Gastroesophageal sphincter (tissue), 4 donors: ENCODE results near the gene FBXW8. TPM values are rescaled to one million over a fixed set of nuclear protein-coding genes. Genes with fewer than 3 reads are reported as not detected.

Experiments used
- ATAC-seq: fragments of 150-250 bp; one replicate; pipeline ENCODE4 v1.9.1; 2016; ENCODE audit warnings: mild to moderate bottlenecking, moderate library complexity
- H3K27ac ChIP-seq, 4 donors: fragments of 200-600 bp; sonication (generic) in 3 of 4; 1 replicate in 3 of 4; 2 replicates in 1 of 4; pipeline ENCODE4 v1.5.1; 2016 to 2019
- H3K27me3 ChIP-seq: fragments of 200-600 bp; sonication (generic); one replicate; pipeline ENCODE4 v1.5.1; 2019
- H3K36me3 ChIP-seq, 2 donors: fragments of 200-600 bp; sonication (generic); one replicate each; pipeline ENCODE4 v1.5.1; 2019; ENCODE audit warnings: control low read depth in 1 of 2
- H3K4me1 ChIP-seq, 3 donors: fragments of 200-600 bp; sonication (generic); 1 replicate in 2 of 3; 2 replicates in 1 of 3; pipeline ENCODE4 v1.5.1; 2016 to 2019; ENCODE audit warnings: control low read depth in 2 of 3
- H3K4me3 ChIP-seq, 2 donors: fragments of 200-600 bp; sonication (generic); one replicate each; pipeline ENCODE4 v1.5.1; 2019; ENCODE audit warnings: mild to moderate bottlenecking in 1 of 2, moderate library complexity in 1 of 2
- H3K9me3 ChIP-seq, 3 donors: fragments of 200-600 bp; sonication (generic); one replicate each; pipeline ENCODE4 v1.5.1; 2017 to 2019; ENCODE audit warnings: control low read depth in 2 of 3
- CTCF ChIP-seq, 4 experiments: fragments of 200-600 bp in 2 of 4; fragments of 450-650 bp in 2 of 4; sonication (generic) in 1 of 4; IDR thresholded peaks; one replicate each; pipeline ENCODE4 v1.5.1; 2017 to 2019; ENCODE audit warnings: antibody characterized with exemption in 4 of 4, mild to moderate bottlenecking in 2 of 4, moderate library complexity in 2 of 4
- EP300 ChIP-seq: sonication (generic); formaldehyde crosslinking; IDR thresholded peaks from one replicate; pipeline ENCODE4 v1.6.1; 2017; ENCODE audit warnings: antibody characterized with exemption, mild to moderate bottlenecking
- POLR2A ChIP-seq, 2 donors: fragments of 450-650 bp; IDR thresholded peaks; one replicate each; pipeline ENCODE4 v1.6.1; 2017; ENCODE audit warnings: antibody characterized with exemption in 2 of 2, mild to moderate bottlenecking in 2 of 2, moderate library complexity in 1 of 2
- POLR2AphosphoS5 ChIP-seq: sonication (generic); formaldehyde crosslinking; IDR thresholded peaks from one replicate; pipeline ENCODE4 v1.6.1; 2017; ENCODE audit warnings: antibody characterized with exemption
- WGBS, 2 donors: methylation state at CpG; one replicate each; pipeline ENCODE4 v1.1.5; 2018; ENCODE audit warnings: low coverage in 1 of 2; 5-methylcytosine and 5-hydroxymethylcytosine counted together
- total RNA-seq, 4 donors: library from RNA; depleted of rRNA; stranded (reverse); fragments of >200 nt; gene quantifications; one replicate each; pipeline ENCODE4 v1.1.0, GENCODE V29; 2016

The FBXW8 gene
- total RNA-seq, 4 donors from 2014 or later = 10.1 to 17.9 (median 13.7) TPM

- WGBS, 2 donors = 31 to 42% methylated on average over 6 to 12 of the region's 13 CpGs
- peaks cover 33% of the 10 kb centered on the region for H3K27me3 ChIP-seq
- no peaks in the 10 kb centered on the region for H3K9me3 ChIP-seq
- no peak overlapping the region for H3K27ac ChIP-seq
- TF ChIP-seq POLR2A (IDR thresholded peaks at IDR 0.05) = no peak
- no peak for TF ChIP-seq CTCF (IDR thresholded peaks at IDR 0.05)
- TF ChIP-seq EP300 = no peak
- peak; percentile 66 for TF ChIP-seq POLR2AphosphoS5
- no peaks in the 10 kb centered on the region for H3K36me3 ChIP-seq
- H3K4me3 ChIP-seq = no peak overlapping the region
- peaks cover 0 to 26% (median 0%) of the 10 kb centered on the region in 3 donors for H3K4me1 ChIP-seq
- peak; percentile 65 for ATAC-seq
Measured at GRCh38 chr12:116864371-116865160, 46.2 kb upstream of the FBXW8 start.

GRCh38 chr12:116867523-116867922 lies 43.2 kb upstream of the FBXW8 start:
- TF ChIP-seq POLR2AphosphoS5 = no peak
- no peak for TF ChIP-seq CTCF (IDR thresholded peaks at IDR 0.05)
- no peak for TF ChIP-seq EP300
- TF ChIP-seq POLR2A (IDR thresholded peaks at IDR 0.05) = no peak
- no peak for ATAC-seq
- no peaks in the 10 kb centered on the region for H3K36me3 ChIP-seq
- H3K27me3 ChIP-seq = peaks cover 18% of the 10 kb centered on the region
- H3K9me3 ChIP-seq = no peaks in the 10 kb centered on the region
- no peak overlapping the region for H3K27ac ChIP-seq
- 79 to 91% methylated on average over 2 of the region's 2 CpGs for WGBS, 2 donors
- H3K4me3 ChIP-seq = no peak overlapping the region
- H3K4me1 ChIP-seq = peaks cover 0 to 13% (median 0%) of the 10 kb centered on the region in 3 donors

GRCh38 chr12:116870306-116870705 lies 40.4 kb upstream of the FBXW8 start:
- H3K4me1 ChIP-seq = peaks cover 0 to under 1% (median 0%) of the 10 kb centered on the region in 3 donors
- 56 to 60% methylated on average over 1 to 4 of the region's 4 CpGs for WGBS, 2 donors
- no peak overlapping the region for H3K27ac ChIP-seq
- H3K36me3 ChIP-seq = no peaks in the 10 kb centered on the region
- ATAC-seq = no peak
- no peak for TF ChIP-seq POLR2AphosphoS5
- H3K4me3 ChIP-seq = no peak overlapping the region
- H3K9me3 ChIP-seq = peaks cover 0 to 16% (median 0%) of the 10 kb centered on the region in 3 donors
- H3K27me3 ChIP-seq = peaks cover 32% of the 10 kb centered on the region

GRCh38 chr12:116874324-116874995 lies 36.3 kb upstream of the FBXW8 start:
- Histone ChIP-seq H3K27ac (no peak overlapping the region), H3K36me3 (no peaks in the 10 kb centered on the region), H3K4me3 (no peak overlapping the region), H3K4me1 (peaks cover 0 to 13% (median 11%) of the 10 kb centered on the region in 3 donors), H3K9me3 (peaks cover 0 to 16% (median 0%) of the 10 kb centered on the region in 3 donors), H3K27me3 (peaks cover 73% of the 10 kb centered on the region)
- no peak for ATAC-seq
- no peak for TF ChIP-seq EP300
- TF ChIP-seq POLR2AphosphoS5 = no peak
- TF ChIP-seq CTCF (IDR thresholded peaks at IDR 0.05) = no peak
- no peak for TF ChIP-seq POLR2A (IDR thresholded peaks at IDR 0.05)
- WGBS, 2 donors = 95% methylated on average over 4 of the region's 4 CpGs; no CpG with 5 or more reads in 1 of the 2 donors

GRCh38 chr12:116876151-116876869 lies 34.4 kb upstream of the FBXW8 start:
- peaks cover 92% of the 10 kb centered on the region for H3K27me3 ChIP-seq
- H3K27ac ChIP-seq = no peak overlapping the region

More at GRCh38 chr12:116876151-116876869, 34.4 kb upstream of the FBXW8 start:
- no peak for ATAC-seq
- Histone ChIP-seq H3K9me3 (peaks cover 0 to 16% (median 0%) of the 10 kb centered on the region in 3 donors), H3K4me3 (no peak overlapping the region), H3K4me1 (peaks cover 0 to 32% (median 16%) of the 10 kb centered on the region in 3 donors), H3K36me3 (no peaks in the 10 kb centered on the region)
- TF ChIP-seq POLR2A (IDR thresholded peaks at IDR 0.05) (no peak), CTCF (IDR thresholded peaks at IDR 0.05) (no peak), POLR2AphosphoS5 (no peak), EP300 (no peak)
- WGBS, 2 donors = 9 to 19% methylated on average over 4 to 13 of the region's 19 CpGs
